ENCODE data around the gene SPDYE1.

SPDYE1 gene

DNA sequence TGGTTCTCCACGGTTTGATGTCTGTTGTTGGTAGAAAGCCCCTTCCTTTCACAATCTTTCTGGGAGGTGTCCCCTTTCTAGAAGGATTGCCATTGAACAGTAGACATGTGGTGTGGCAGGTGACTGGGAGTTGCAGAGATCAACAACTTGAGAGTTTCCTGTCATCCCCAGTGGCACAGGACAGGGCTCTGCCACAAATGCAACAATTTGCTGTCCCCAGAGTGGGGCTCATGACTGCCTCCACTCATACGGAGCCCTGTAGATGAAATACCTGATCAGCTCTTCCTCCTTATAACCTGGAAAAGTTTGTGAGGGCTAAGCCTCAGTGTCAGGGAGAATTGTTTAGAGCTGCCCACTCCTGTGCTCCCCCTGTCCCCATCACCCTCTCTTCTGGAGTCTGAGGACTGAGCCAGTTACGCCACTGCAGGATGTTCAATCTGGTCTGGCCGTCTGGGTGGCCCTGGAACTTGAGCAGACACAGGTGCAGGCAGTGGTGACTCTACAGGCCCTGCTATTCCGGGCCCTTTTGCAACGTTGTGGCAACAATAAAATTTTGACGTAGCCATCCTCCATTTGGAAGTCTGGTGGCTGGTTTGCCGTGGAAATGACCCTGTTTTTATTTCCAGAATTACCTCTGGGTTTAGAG, 53.3 kb downstream of the SPDYE1 start:
- Histone ChIP-seq H3K4me3 (ENCODE audit: low read length) (no peak overlapping the region), H3K4me1 (ENCODE audit: control insufficient read depth, low read length) (peaks cover 26% of the 10 kb centered on the region), H3K27ac (ENCODE audit: low read depth, low read length) (no peak overlapping the region)

DNA sequence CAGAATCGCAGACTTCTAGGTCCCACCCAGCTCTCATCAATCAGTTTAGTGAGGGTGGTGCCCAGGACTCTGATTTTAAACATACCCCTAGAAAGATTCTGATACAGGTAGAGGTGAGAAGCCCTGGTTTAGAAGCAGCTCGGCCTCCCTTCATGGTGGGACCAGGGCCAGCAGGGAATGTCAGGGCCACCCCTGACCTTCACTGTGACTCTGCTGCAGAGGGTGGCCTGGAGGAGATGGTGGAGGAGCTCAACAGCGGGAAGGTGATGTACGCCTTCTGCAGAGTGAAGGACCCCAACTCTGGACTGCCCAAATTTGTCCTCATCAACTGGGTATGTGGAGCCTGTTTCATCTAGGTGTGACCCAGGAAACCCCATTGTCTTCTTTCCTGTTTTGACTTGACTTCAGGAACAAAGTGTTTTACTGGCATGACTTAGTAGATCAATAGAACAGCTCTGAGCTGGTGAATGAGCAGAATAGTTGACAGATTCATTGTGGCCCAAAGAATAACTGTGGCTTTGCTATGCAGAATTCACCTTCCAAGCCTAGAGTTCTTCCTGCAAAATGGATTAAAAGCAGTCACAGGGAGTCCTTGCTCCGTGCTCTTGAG, 54.0 kb downstream of the SPDYE1 start:
- Histone ChIP-seq H3K4me2 (ENCODE audit: low read length) (no peak overlapping the region), H3F3A (ENCODE audit: control insufficient read depth, insufficient read depth) (peaks cover 5% of the 10 kb centered on the region), H3K9me3 (ENCODE audit: control insufficient read depth, insufficient read depth, low read length) (no peaks in the 10 kb centered on the region), H3K27ac (ENCODE audit: low read depth, low read length) (no peak overlapping the region), H3K27me3 (ENCODE audit: control insufficient read depth, low read length) (no peaks in the 10 kb centered on the region), H3K36me3 (ENCODE audit: control insufficient read depth, low read length) (peaks cover 92% of the 10 kb centered on the region), H3K9me2 (replicated peaks; ENCODE audit: control insufficient read depth, low read length) (no peaks in the 10 kb centered on the region), H3K4me3 (ENCODE audit: low read length) (no peak overlapping the region), H3K79me2 (ENCODE audit: control insufficient read depth, low read length) (peaks cover 87% of the 10 kb centered on the region), H4K20me1 (ENCODE audit: control insufficient read depth, insufficient read depth, low read depth, low read length) (peaks cover 19% of the 10 kb centered on the region), H3K4me1 (ENCODE audit: control insufficient read depth, low read length) (peaks cover 26% of the 10 kb centered on the region)
- no peak for TF ChIP-seq EZH2phosphoT487 (IDR thresholded peaks at IDR 0.05; ENCODE audit: borderline replicate concordance, low read length)
- TF ChIP-seq, protein P1, sequence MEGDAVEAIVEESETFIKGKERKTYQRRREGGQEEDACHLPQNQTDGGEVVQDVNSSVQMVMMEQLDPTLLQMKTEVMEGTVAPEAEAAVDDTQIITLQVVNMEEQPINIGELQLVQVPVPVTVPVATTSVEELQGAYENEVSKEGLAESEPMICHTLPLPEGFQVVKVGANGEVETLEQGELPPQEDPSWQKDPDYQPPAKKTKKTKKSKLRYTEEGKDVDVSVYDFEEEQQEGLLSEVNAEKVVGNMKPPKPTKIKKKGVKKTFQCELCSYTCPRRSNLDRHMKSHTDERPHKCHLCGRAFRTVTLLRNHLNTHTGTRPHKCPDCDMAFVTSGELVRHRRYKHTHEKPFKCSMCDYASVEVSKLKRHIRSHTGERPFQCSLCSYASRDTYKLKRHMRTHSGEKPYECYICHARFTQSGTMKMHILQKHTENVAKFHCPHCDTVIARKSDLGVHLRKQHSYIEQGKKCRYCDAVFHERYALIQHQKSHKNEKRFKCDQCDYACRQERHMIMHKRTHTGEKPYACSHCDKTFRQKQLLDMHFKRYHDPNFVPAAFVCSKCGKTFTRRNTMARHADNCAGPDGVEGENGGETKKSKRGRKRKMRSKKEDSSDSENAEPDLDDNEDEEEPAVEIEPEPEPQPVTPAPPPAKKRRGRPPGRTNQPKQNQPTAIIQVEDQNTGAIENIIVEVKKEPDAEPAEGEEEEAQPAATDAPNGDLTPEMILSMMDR (IDR thresholded peaks at IDR 0.05; ENCODE audit: low read depth, low read length, poor library complexity, severe bottlenecking), result no peak

More for the DNA sequence above, 53.3 kb downstream of the SPDYE1 start:
- Histone ChIP-seq H3K9me3 (ENCODE audit: control insufficient read depth, insufficient read depth, low read length) (no peaks in the 10 kb centered on the region), H3K36me3 (ENCODE audit: control insufficient read depth, low read length) (peaks cover 91% of the 10 kb centered on the region), H3K27me3 (ENCODE audit: control insufficient read depth, low read length) (no peaks in the 10 kb centered on the region), H3K9me2 (replicated peaks; ENCODE audit: control insufficient read depth, low read length) (no peaks in the 10 kb centered on the region), H4K20me1 (ENCODE audit: control insufficient read depth, insufficient read depth, low read depth, low read length) (peaks cover 19% of the 10 kb centered on the region), H3F3A (ENCODE audit: control insufficient read depth, insufficient read depth) (peaks cover 10% of the 10 kb centered on the region), H3K79me2 (ENCODE audit: control insufficient read depth, low read length) (peaks cover 87% of the 10 kb centered on the region), H3K4me2 (ENCODE audit: low read length) (no peak overlapping the region)
- no peak for TF ChIP-seq EZH2phosphoT487 (IDR thresholded peaks at IDR 0.05; ENCODE audit: borderline replicate concordance, low read length)
- TF ChIP-seq, protein P1 (IDR thresholded peaks at IDR 0.05; ENCODE audit: low read depth, low read length, poor library complexity, severe bottlenecking), result no peak

DNA sequence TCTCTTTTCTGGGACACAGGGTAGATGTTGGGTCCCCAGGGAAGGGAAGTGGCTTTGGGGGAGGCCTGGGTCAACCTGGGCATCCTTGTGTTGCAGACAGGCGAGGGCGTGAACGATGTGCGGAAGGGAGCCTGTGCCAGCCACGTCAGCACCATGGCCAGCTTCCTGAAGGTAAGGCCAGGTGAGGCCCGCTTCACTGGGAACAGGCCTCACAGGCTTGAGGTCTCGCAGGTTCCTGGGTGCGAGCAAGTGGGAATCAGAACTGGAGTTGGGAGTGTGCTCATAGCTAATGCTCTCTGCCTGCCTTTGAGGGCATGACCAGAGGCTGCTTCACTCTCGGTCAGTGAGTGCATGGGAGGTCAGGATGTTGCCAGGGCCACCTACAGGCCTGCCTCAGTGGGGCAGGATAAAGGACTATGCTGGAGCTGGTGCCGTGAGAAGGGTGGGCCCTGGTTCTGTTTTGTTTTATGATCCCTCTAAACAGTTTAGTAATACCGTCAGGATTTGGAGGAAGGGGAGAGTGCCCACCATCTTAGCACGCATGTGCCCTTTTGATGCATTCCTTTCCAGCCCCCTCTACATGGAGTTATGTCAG, 55.2 kb downstream of the SPDYE1 start:
- Histone ChIP-seq H3K4me3 (ENCODE audit: low read length) (no peak overlapping the region), H3K36me3 (ENCODE audit: control insufficient read depth, low read length) (peaks cover 94% of the 10 kb centered on the region), H3K9me3 (ENCODE audit: control insufficient read depth, insufficient read depth, low read length) (no peaks in the 10 kb centered on the region), H3K79me2 (ENCODE audit: control insufficient read depth, low read length) (peaks cover 78% of the 10 kb centered on the region), H4K20me1 (ENCODE audit: control insufficient read depth, insufficient read depth, low read depth, low read length) (peaks cover 16% of the 10 kb centered on the region), H3K27ac (ENCODE audit: low read depth, low read length) (no peak overlapping the region), H3K4me2 (ENCODE audit: low read length) (no peak overlapping the region), H3K4me1 (ENCODE audit: control insufficient read depth, low read length) (peaks cover 27% of the 10 kb centered on the region), H3F3A (ENCODE audit: control insufficient read depth, insufficient read depth) (peaks cover 5% of the 10 kb centered on the region), H3K27me3 (ENCODE audit: control insufficient read depth, low read length) (no peaks in the 10 kb centered on the region), H3K9me2 (replicated peaks; ENCODE audit: control insufficient read depth, low read length) (no peaks in the 10 kb centered on the region)
- TF ChIP-seq EZH2phosphoT487 (IDR thresholded peaks at IDR 0.05; ENCODE audit: borderline replicate concordance, low read length), result no peak
- TF ChIP-seq, protein P1 (IDR thresholded peaks at IDR 0.05; ENCODE audit: low read depth, low read length, poor library complexity, severe bottlenecking), result no peak

All from DOHH2 (cell line).